KMS-11 (cell line): ENCODE results near the gene FBLIM1.
A peak's percentile ranks its signal among the peaks of the same experiment; 100 is the strongest.

Experiments used
- H2AFZ ChIP-seq: fragments of 200-600 bp; sonication (generic); 2 replicates; pipeline ENCODE4 v1.6.1; 2016; ENCODE audit warnings: antibody characterized with exemption, mixed run types, low read depth
- H3K27ac ChIP-seq: fragments of 200-600 bp; sonication (generic); 2 replicates; pipeline ENCODE4 v1.6.1; 2016; ENCODE audit warnings: mild to moderate bottlenecking, mixed run types
- H3K27me3 ChIP-seq: fragments of 200-600 bp; sonication (generic); 2 replicates; pipeline ENCODE4 v1.6.1; 2017; ENCODE audit warnings: mild to moderate bottlenecking, low read depth, mixed run types, moderate library complexity; ENCODE audit not compliant: insufficient read depth
- H3K36me3 ChIP-seq: fragments of 200-600 bp; sonication (generic); 2 replicates; pipeline ENCODE4 v1.6.1; 2017; ENCODE audit warnings: mild to moderate bottlenecking, mixed run types; ENCODE audit not compliant: insufficient read depth
- H3K4me1 ChIP-seq: fragments of 200-600 bp; sonication (generic); 2 replicates; pipeline ENCODE4 v1.6.1; 2016; ENCODE audit warnings: mild to moderate bottlenecking, low read depth, mixed run types; ENCODE audit not compliant: poor library complexity, severe bottlenecking
- H3K4me2 ChIP-seq: fragments of 200-600 bp; sonication (generic); 2 replicates; pipeline ENCODE4 v1.7.0; 2016; ENCODE audit warnings: mild to moderate bottlenecking, mixed run types
- H3K4me3 ChIP-seq: fragments of 200-600 bp; sonication (generic); IDR thresholded peaks from 2 replicates; pipeline ENCODE4 v1.6.1; 2017; ENCODE audit warnings: low read depth, low read length, mixed read lengths; ENCODE audit not compliant: insufficient read depth
- H3K79me2 ChIP-seq: fragments of 200-600 bp; sonication (generic); 2 replicates; pipeline ENCODE4 v1.6.1; 2016; ENCODE audit warnings: low read depth, mixed run types; ENCODE audit not compliant: insufficient read depth
- H3K9ac ChIP-seq: fragments of 200-600 bp; sonication (generic); 2 replicates; pipeline ENCODE4 v1.6.1; 2016; ENCODE audit warnings: mild to moderate bottlenecking, mixed run types
- H4K20me1 ChIP-seq: fragments of 200-600 bp; sonication (generic); 2 replicates; pipeline ENCODE4 v1.6.1; 2016; ENCODE audit warnings: mild to moderate bottlenecking, mixed run types; ENCODE audit not compliant: insufficient read depth
- CTCF ChIP-seq: fragments of 200-600 bp; sonication (generic); conservative IDR thresholded peaks from 2 replicates; pipeline ENCODE4 v1.6.1; 2017; ENCODE audit warnings: low read depth, mild to moderate bottlenecking, antibody characterized with exemption, low read length, moderate library complexity, mixed read lengths

The FBLIM1 gene

GRCh38 chr1:15833842-15834405 is 75.3 kb downstream of the FBLIM1 start:
- Histone ChIP-seq H3K36me3 (no peaks in the 10 kb centered on the region), H2AFZ (peak overlapping the region; percentile 55), H3K4me2 (peak overlapping the region; percentile 90), H3K27me3 (no peaks in the 10 kb centered on the region), H3K9ac (peak overlapping the region; percentile 95), H3K27ac (peak overlapping the region; percentile 97), H3K79me2 (peaks cover 18% of the 10 kb centered on the region), H4K20me1 (no peaks in the 10 kb centered on the region), H3K4me1 (peaks cover 12% of the 10 kb centered on the region), H3K4me3 (peak overlapping the region; percentile 15)
- no peak for TF ChIP-seq CTCF

GRCh38 chr1:15834406-15835204 is 76.0 kb downstream of the FBLIM1 start:
- no peaks in the 10 kb centered on the region for H4K20me1 ChIP-seq
- H3K27ac ChIP-seq, result peak overlapping the region; percentile 97
- H3K27me3 ChIP-seq, result no peaks in the 10 kb centered on the region
- peak overlapping the region; percentile 52 for H3K4me3 ChIP-seq
- H3K79me2 ChIP-seq, result peaks cover 18% of the 10 kb centered on the region
- no peaks in the 10 kb centered on the region for H3K36me3 ChIP-seq
- TF ChIP-seq CTCF, result no peak
- peaks cover 12% of the 10 kb centered on the region for H3K4me1 ChIP-seq
- H3K9ac ChIP-seq, result peak overlapping the region; percentile 95
- peak overlapping the region; percentile 90 for H3K4me2 ChIP-seq
- H2AFZ ChIP-seq, result peak overlapping the region; percentile 55

- no peak for TF ChIP-seq CTCF
- H3K27me3 ChIP-seq, result no peaks in the 10 kb centered on the region
- no peaks in the 10 kb centered on the region for H3K36me3 ChIP-seq
- peak overlapping the region; percentile 76 for H3K4me2 ChIP-seq
- peaks cover 18% of the 10 kb centered on the region for H3K79me2 ChIP-seq
- peak overlapping the region; percentile 52 for H3K4me3 ChIP-seq
- H3K4me1 ChIP-seq, result peaks cover 12% of the 10 kb centered on the region
- no peaks in the 10 kb centered on the region for H4K20me1 ChIP-seq
- H2AFZ ChIP-seq, result peak overlapping the region; percentile 3; the same call in 1 of the 2 replicates
- H3K27ac ChIP-seq, result peak overlapping the region; percentile 97
- peak overlapping the region; percentile 95 for H3K9ac ChIP-seq
These were observed 76.7 kb downstream of the FBLIM1 start for GRCh38 chr1:15835205-15835740.

- H3K9ac ChIP-seq, result peak overlapping the region; percentile 95
- H3K4me3 ChIP-seq, result peak overlapping the region; percentile 8
- peak overlapping the region; percentile 76 for H3K4me2 ChIP-seq
- H3K27me3 ChIP-seq, result no peaks in the 10 kb centered on the region
- no peaks in the 10 kb centered on the region for H3K36me3 ChIP-seq
- peaks cover 12% of the 10 kb centered on the region for H3K4me1 ChIP-seq
- H4K20me1 ChIP-seq, result no peaks in the 10 kb centered on the region
- H3K79me2 ChIP-seq, result peaks cover 18% of the 10 kb centered on the region
- TF ChIP-seq CTCF, result no peak
- peak overlapping the region; percentile 97 for H3K27ac ChIP-seq
- H2AFZ ChIP-seq, result peak overlapping the region; percentile 64
These were observed 77.3 kb downstream of the FBLIM1 start for GRCh38 chr1:15835741-15836510.
